ENCODE data around the gene PACS1.

Gene PACS1

GRCh38 chr11:66224226-66224855 is 154.3 kb downstream of the PACS1 start:
- DNase-seq (ENCODE audit: low spot score): no peak

GRCh38 chr11:66225066-66225465 is 155.0 kb downstream of the PACS1 start:
- DNase-seq (ENCODE audit: low spot score): no peak

DNA sequence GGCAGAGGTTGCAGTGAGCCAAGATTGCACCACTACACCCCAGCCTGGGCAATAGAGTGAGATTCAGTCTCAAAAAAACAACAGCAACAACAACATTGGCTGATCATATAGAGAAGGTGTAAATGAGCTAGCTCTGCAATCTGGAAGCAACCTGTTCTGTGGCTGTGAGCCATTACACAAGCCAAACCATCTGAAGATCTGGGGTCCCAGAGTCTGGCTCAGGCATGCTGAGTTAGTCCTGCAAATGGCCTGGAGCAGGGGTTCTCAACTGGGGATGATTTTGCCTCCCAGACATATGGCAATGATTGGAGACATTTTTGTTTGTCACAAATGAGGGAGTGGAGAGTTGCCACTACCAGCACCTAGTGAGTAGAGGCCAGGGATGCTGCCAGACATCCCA is 156.0 kb downstream of the PACS1 start:
- DNase-seq (ENCODE audit: low spot score): no peak

- no peak for DNase-seq (ENCODE audit: low spot score)
These were observed 157.6 kb downstream of the PACS1 start for GRCh38 chr11:66227700-66228099.

- no peak for DNase-seq (ENCODE audit: low spot score)
These were observed 158.4 kb downstream of the PACS1 start for GRCh38 chr11:66228521-66228920.

DNA sequence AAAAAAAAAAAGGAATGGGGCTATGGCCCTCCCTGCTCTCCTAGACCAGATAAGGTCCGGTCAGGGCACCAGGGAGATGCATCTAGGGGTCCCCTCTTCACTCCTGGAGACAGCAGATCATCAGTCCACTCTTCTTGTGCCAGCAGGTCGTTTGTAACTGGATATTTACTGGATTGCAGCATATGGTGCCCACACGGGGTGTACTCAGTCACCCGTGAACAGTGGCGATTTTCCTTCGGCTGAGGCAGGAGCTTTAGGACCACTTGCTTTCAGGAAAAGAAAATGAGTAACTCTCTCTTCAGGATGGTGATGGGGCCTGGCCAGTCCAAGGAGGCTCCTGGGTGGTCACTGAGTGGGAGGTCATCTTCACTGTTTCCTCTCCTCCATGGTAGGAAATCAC is 160.1 kb downstream of the PACS1 start:
- DNase-seq (ENCODE audit: low spot score): no peak

DNA sequence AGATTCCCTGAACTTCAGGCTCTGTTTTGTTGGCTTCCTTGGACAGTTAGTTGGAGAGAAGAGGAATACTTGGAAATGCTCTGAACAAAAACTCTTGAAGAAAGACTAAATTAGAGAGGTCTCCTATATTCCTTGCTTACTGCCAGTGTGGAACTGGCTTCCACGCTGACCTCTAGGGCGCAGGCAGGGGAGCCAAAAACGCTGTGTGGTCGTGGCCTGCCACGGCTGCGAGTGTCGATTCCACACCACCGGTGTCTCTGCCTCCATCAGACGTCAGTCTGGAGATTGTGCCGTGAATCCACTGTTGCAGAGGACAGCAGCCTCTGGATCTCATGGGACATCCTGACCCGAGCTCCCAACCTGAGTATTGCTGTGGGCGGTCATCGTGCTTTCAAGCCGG is 160.9 kb downstream of the PACS1 start:
- DNase-seq (ENCODE audit: low spot score): no peak

- no peak for DNase-seq (ENCODE audit: low spot score)
These were observed 161.5 kb downstream of the PACS1 start for GRCh38 chr11:66231561-66231960.

GRCh38 chr11:66232769-66233168 is 162.7 kb downstream of the PACS1 start:
- no peak for DNase-seq (ENCODE audit: low spot score)

DNA sequence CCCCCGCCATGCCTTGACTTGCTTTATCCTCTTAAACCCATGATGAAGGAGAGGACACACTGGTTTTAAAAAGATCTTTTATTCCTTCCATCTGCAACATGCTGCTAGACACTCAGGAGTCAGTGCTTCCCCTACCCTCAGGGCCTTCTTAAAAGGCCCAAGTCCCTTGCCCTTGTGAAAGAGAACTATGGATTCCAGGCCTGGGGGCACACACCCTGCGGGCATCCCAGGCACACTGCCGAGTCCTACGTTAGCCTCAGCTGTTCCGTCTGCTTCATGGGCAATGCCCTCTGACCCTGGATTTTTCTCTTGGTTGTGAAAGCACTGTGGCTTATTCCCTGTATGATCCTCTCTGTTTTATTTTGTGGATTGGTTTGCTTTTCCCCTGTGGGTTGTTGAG is 163.2 kb downstream of the PACS1 start:
- no peak for DNase-seq (ENCODE audit: low spot score)

DNA sequence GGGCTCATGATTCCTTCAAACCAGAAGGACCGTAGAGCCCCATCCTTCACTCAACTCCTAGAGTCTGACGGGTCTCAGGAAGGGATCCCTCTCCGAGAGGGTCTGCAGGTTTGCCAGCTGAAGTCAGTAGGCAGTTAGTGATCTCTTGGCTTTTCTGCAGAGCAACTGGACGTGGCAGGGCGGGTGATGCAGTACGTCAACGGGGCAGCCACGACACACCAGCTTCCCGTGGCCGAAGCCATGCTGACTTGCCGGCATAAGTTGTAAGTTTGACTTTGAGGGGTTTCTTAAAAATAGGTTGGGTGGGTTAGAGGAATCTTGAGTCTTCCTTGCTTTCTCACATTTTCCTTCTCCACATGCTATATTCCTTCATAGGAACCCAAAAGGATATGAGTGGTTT is 165.1 kb downstream of the PACS1 start:
- no peak for DNase-seq (ENCODE audit: low spot score)

DNA sequence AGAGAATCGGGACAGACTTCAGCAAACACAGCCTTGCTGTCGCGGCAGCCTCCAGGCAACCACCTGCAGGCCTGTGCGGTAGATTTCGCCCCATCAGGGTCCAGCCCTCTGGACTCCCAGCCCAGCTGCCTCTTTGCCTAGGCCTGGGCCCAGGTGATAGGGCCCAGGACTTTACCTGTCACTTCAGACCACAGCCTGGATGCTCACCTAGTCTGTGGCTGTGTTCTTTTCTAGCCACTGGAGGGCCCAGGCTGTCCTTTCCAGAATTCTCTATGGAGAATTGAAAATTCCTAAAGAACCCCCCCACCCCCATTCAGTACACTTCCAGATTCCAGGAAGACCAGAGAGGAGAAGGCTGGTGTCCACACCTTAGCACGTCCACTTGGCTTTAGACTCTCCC is 167.8 kb downstream of the PACS1 start:
- DNase-seq (ENCODE audit: low spot score): no peak

GRCh38 chr11:66238786-66239413 is 168.8 kb downstream of the PACS1 start:
- DNase-seq (ENCODE audit: low spot score): no peak

DNA sequence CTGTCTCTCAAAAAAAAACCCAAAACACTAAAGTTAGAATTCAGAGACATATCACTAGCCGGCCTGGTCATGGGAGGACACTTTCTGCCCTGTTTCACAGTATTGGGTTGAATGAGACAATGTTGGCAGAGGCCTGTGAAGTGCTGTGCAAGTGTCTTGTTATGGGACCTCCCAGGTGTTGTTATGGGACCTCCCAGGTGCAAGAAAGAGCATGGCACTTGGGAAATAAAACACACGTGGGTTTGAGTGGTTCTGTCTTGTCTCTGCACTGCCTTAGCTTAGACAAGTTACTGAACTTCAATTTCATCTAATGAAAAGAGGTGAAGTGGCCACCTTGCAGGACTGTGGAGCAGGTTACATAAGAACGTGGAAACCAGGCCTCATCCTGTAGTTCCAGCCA is 169.4 kb downstream of the PACS1 start:
- DNase-seq (ENCODE audit: low spot score): no peak

DNA sequence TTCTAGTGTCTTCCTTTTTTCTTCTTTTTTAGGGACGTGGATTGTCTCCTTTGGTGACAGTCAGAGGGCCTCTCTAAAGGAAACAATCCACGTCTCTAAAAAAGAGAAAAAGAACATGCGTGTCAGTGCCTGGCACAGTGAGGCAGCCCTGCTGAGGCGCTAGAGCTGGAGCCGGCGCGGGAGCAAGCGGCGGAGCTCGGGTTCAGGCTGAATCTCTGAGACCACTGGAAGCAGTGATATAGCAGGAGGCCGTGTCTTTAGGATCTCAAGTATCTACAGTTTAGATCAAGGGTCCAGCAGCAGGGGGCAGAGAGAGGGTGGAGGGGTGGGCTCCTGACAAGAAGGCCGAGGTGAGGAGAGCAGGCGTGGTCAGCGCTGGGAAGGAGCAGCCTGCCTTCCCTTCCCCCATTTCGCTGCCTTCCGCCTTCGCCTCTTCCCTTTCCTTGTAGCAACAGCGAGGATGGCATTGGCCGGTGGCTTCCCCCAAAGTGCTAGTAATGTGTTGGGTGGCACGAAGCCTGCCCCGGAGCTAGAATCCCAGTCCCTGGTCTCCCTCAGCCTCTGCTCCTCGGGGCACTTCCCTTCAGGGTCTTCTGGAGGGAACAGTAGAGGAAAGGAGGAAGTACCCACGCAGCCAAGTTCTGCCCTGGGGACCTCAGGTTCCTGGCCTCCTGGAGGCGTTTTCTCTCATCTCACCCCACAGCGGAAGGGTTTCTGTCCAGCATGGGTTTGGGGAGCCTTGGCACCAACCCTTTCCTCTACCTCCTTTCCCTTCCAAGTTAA is 170.1 kb downstream of the PACS1 start:
- no peak for DNase-seq (ENCODE audit: low spot score)

GRCh38 chr11:66240781-66241136 is 170.7 kb downstream of the PACS1 start:
- no peak for DNase-seq (ENCODE audit: low spot score)

DNA sequence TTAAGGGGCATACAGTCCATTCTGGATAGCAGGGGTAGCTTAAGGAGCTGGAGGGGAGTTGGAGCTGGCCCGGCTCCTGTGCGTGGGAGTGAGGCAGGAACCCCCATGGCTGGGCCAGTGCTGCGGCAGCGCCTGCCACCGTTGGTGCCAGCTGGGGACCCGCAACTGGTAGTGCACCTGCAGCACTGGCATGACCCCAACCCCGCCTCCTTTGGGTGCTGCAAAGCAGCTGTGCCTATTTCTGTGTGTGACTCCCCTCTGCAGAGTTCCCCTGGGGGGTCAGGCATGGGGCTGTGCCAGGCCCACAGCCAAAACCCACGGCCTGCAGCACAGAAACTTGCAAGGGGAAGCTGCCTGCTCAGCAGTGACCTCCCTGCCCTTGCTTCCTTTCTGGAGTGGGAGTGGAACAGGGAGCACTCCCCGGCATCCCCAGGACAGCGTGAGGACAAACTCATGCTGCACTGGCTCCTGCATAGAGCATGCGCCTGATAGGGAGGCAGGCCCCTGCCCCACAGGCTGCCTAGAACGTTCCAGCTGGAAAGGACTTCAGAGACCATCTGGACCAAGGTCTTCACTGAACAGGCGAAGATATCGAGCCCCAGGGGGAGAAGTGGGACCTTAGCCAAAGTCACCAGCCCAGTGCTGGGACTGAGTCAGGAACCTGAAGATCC is 172.2 kb downstream of the PACS1 start:
- no peak for DNase-seq (ENCODE audit: low spot score)

GRCh38 chr11:66243782-66244535 is 173.9 kb downstream of the PACS1 start:
- no peak for DNase-seq (ENCODE audit: low spot score)

DNA sequence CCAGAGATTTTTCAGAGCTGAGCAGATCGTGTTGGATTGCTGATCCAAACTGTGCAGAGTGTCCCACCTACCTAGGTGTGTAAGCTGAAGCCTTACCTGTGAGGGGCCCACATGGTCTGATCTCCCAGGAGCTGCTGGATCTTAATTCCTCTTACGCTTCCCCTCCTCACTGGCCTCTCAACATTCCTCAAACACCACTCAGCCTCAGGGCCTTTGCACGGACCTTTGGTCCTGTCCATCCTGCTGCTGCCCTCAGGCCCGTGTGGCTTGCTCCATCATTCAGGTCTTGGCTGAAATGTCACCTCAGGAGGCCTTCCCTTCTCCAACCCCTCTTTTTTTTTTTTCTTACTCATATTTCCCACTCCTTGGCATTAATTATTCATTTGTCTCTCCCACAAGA is 177.2 kb downstream of the PACS1 start:
- DNase-seq (ENCODE audit: low spot score): no peak

DNA sequence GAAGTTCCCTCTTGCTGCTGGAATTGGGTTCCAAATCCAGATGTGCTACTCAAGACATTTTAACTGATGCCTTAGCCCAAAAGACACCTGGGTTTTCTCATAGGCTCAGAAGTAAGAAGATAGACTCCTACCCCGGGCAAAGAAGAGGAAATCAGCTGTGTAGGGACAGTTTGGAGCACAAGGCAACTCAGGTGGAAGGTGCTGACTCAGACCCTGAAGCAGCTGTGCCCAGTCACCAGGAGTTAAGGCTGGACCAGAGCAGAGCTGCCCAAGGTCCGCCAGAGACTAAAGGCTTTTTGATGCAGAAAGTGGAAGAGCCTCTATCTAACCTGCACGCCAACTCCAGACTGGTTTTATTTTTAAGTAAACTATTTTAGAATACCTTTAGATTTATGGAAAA is 177.7 kb downstream of the PACS1 start:
- DNase-seq (ENCODE audit: low spot score): no peak

GRCh38 chr11:66248903-66249302 is 178.8 kb downstream of the PACS1 start:
- no peak for DNase-seq (ENCODE audit: low spot score)

DNA sequence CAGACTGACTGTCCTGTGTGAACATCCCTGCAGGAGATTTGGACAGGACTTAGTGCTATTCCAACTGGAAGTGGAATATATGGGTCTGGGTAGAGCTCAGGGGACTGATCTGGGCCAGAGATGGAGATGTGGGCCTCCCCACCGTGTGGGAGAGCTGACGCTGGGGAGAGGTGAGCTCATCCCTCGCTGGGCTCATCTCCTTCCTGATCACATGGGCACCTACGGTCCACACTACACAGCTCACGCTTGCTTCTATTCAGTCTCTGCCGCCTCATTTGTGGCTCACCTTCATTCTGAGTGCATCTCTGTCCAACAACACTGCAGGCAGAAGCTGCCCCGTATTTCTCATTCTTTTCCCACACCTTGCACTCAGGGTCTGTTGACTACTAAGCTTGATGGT is 181.7 kb downstream of the PACS1 start:
- DNase-seq (ENCODE audit: low spot score): no peak

Data from LoVo (cell line).